ENCODE data around the gene TMEM219. TPM values are rescaled to one million over a fixed set of nuclear protein-coding genes. Genes with fewer than 3 reads are reported as not detected.

TMEM219 gene
- total RNA-seq, 1 experiment from 2014 or later: 110 TPM

GRCh38 chr16:29982560-29983419, 20.9 kb downstream of the TMEM219 start:
- DNase-seq (ENCODE audit: low spot score): no peak

- no peak for DNase-seq (ENCODE audit: low spot score)
These were observed 21.7 kb downstream of the TMEM219 start for GRCh38 chr16:29983420-29984136.

GRCh38 chr16:29984137-29984763, 22.4 kb downstream of the TMEM219 start:
- no peak for DNase-seq (ENCODE audit: low spot score)

GRCh38 chr16:29984764-29985147, 22.9 kb downstream of the TMEM219 start:
- no peak for DNase-seq (ENCODE audit: low spot score)

- DNase-seq (ENCODE audit: low spot score): no peak
These were observed 23.5 kb downstream of the TMEM219 start for GRCh38 chr16:29985271-29985811.

GRCh38 chr16:29986231-29986630, 24.4 kb downstream of the TMEM219 start:
- DNase-seq (ENCODE audit: low spot score): no peak

- no peak for DNase-seq (ENCODE audit: low spot score)
These were observed 25.1 kb downstream of the TMEM219 start for GRCh38 chr16:29986931-29987330.

- DNase-seq (ENCODE audit: low spot score): no peak
These were observed 25.6 kb downstream of the TMEM219 start for GRCh38 chr16:29987371-29988085.

- DNase-seq (ENCODE audit: low spot score): no peak
These were observed 26.6 kb downstream of the TMEM219 start for GRCh38 chr16:29988346-29989075.

- no peak for DNase-seq (ENCODE audit: low spot score)
These were observed 27.4 kb downstream of the TMEM219 start for GRCh38 chr16:29989111-29989858.

- DNase-seq (ENCODE audit: low spot score): no peak
These were observed 28.2 kb downstream of the TMEM219 start for GRCh38 chr16:29990034-29990433.

- no peak for DNase-seq (ENCODE audit: low spot score)
These were observed 29.1 kb downstream of the TMEM219 start for GRCh38 chr16:29990883-29991570.

GRCh38 chr16:29991571-29991904, 29.7 kb downstream of the TMEM219 start:
- DNase-seq (ENCODE audit: low spot score): no peak

GRCh38 chr16:29992344-29992967, 30.6 kb downstream of the TMEM219 start:
- DNase-seq (ENCODE audit: low spot score): no peak

GRCh38 chr16:29993191-29993902, 31.5 kb downstream of the TMEM219 start:
- DNase-seq (ENCODE audit: low spot score): no peak

GRCh38 chr16:29993903-29994599, 32.2 kb downstream of the TMEM219 start:
- DNase-seq (ENCODE audit: low spot score): no peak

- peak; percentile 69 for DNase-seq (ENCODE audit: low spot score)
These were observed 32.9 kb downstream of the TMEM219 start for GRCh38 chr16:29994600-29995323.

All from HT-29 (cell line).